GM12878 (cell line): ENCODE results near the gene LRRC73. TPM values are rescaled to one million over a fixed set of nuclear protein-coding genes. Genes with fewer than 3 reads are reported as not detected.

Experiments
- ATAC-seq: fragments of 200-7000 bp; cut with Tn5 transposase; 3 replicates; pipeline ENCODE4 v1.9.1; 2020; ENCODE audit warnings: mild to moderate bottlenecking, moderate library complexity
- BruUV-seq: library from RNA; stranded (reverse); fragments of 400-500 nt; replicated peaks from 2 replicates; lab custom pipeline; 2021; lab: Mats Ljungman, UMichigan
- CTCF ChIA-PET: fragments of 300-600 bp; sonication (Branson Sonifier 250); formaldehyde crosslinking; extraction: SDS; loops from one replicate; lab custom pipeline; 2021; ENCODE audit warnings: inconsistent platforms; lab: Yijun Ruan, JAX
- POLR2A ChIA-PET: fragments of 350-600 bp; formaldehyde crosslinking; extraction: SDS; loops from one replicate; lab custom pipeline; 2021; ENCODE audit warnings: inconsistent platforms; lab: Charles Lee
- RAD21 ChIA-PET: fragments of 300-600 bp; sonication (Branson Sonifier 250); formaldehyde crosslinking; loops from one replicate; lab custom pipeline; 2023; ENCODE audit warnings: antibody characterized with exemption; ENCODE audit not compliant: unreplicated experiment; lab: Charles Lee
- SMC1A ChIA-PET: fragments of 300-600 bp; sonication (Branson Sonifier 250); formaldehyde crosslinking; loops from one replicate; lab custom pipeline; 2023; ENCODE audit not compliant: unreplicated experiment, uncharacterized antibody; lab: Charles Lee
- DNase-seq: peaks from one replicate; pipeline ENCODE4 v3.0.0-alpha.2; 2011; ENCODE audit warnings: low read depth, low spot score
- FAIRE-seq: peaks from 3 replicates; lab custom pipeline; 2011; peaks lifted over from hg19 to GRCh38; lab: Jason Lieb, UNC
- H2AFZ ChIP-seq: 2 replicates; pipeline ENCODE4 v1.6.0; 2011; ENCODE audit warnings: low read depth, low read length, control low read depth; ENCODE audit not compliant: control insufficient read depth
- H3K27ac ChIP-seq: 2 replicates; pipeline ENCODE4 v1.5.1; 2011; ENCODE audit warnings: control low read depth; ENCODE audit not compliant: control insufficient read depth, insufficient read depth
- H3K27me3 ChIP-seq, 2 experiments: replicated peaks in 1 of 2; 2 replicates each; pipeline versions ENCODE4 v1.6.0 to v1.6.1; 2011; ENCODE audit warnings: low read length in 1 of 2; ENCODE audit not compliant: control insufficient read depth in 2 of 2, insufficient read depth in 2 of 2
- H3K36me3 ChIP-seq, 2 experiments: 2 replicates each; pipeline ENCODE4 v1.5.1; 2011; ENCODE audit warnings: low read length in 1 of 2; ENCODE audit not compliant: control insufficient read depth in 2 of 2, insufficient read depth in 2 of 2
- H3K4me1 ChIP-seq: 2 replicates; pipeline ENCODE4 v1.6.1; 2011; ENCODE audit warnings: mild to moderate bottlenecking, low read length, moderate library complexity, mixed read lengths; ENCODE audit not compliant: control insufficient read depth, insufficient read depth
- H3K4me2 ChIP-seq: 2 replicates; pipeline ENCODE4 v1.6.0; 2011; ENCODE audit warnings: control low read depth; ENCODE audit not compliant: control insufficient read depth, insufficient read depth
- H3K4me3 ChIP-seq: fragments of 200-600 bp; sonication (generic); 2 replicates; pipeline ENCODE4 v1.5.1; 2016
- H3K79me2 ChIP-seq: 2 replicates; pipeline ENCODE4 v1.6.0; 2011; ENCODE audit warnings: low read length; ENCODE audit not compliant: control insufficient read depth, insufficient read depth
- H3K9ac ChIP-seq: 2 replicates; pipeline ENCODE4 v1.8.0; 2011; ENCODE audit warnings: low read length, control low read depth, mixed read lengths; ENCODE audit not compliant: control insufficient read depth, insufficient read depth
- H3K9me3 ChIP-seq: replicated peaks from 3 replicates; pipeline ENCODE4 v1.5.1; 2011; ENCODE audit warnings: mild to moderate bottlenecking, low read length; ENCODE audit not compliant: control insufficient read depth, insufficient read depth
- H4K20me1 ChIP-seq: 2 replicates; pipeline ENCODE4 v1.6.0; 2011; ENCODE audit not compliant: control insufficient read depth, insufficient read depth
- ASH2L ChIP-seq: fragments of 300-600, 200-600 bp; sonication (generic); IDR thresholded peaks from 2 replicates; pipeline ENCODE4 v1.6.1; 2017; ENCODE audit warnings: low read depth, mild to moderate bottlenecking, borderline replicate concordance
- CREB1 ChIP-seq: IDR thresholded peaks from 2 replicates; pipeline ENCODE4 v1.6.1; 2012; ENCODE audit warnings: low read depth, mild to moderate bottlenecking, inconsistent platforms
- IKZF2 ChIP-seq, 2 experiments: fragments of 450-650 bp; IDR thresholded peaks; 2 replicates each; pipeline ENCODE4 v1.6.1; 2017; ENCODE audit warnings: mild to moderate bottlenecking in 2 of 2, moderate library complexity in 2 of 2
- MYC ChIP-seq: IDR thresholded peaks from 2 replicates; pipeline ENCODE4 v1.6.1; 2011; ENCODE audit warnings: mild to moderate bottlenecking, low read length, moderate library complexity, inconsistent platforms; ENCODE audit not compliant: insufficient read depth, insufficient replicate concordance, insufficient read length, severe bottlenecking
- NR2C2 ChIP-seq: IDR thresholded peaks from 2 replicates; pipeline ENCODE4 v1.6.1; 2011; ENCODE audit warnings: borderline replicate concordance, low read depth; ENCODE audit not compliant: control insufficient read depth, insufficient read length
- PBX3 ChIP-seq: IDR thresholded peaks from 2 replicates; pipeline ENCODE4 v1.6.1; 2011; ENCODE audit warnings: mild to moderate bottlenecking, low read depth, low read length, moderate library complexity; ENCODE audit not compliant: insufficient replicate concordance
- POLR2A ChIP-seq: IDR thresholded peaks from 2 replicates; pipeline ENCODE4 v1.6.1; 2011; ENCODE audit warnings: low read depth, mild to moderate bottlenecking, low read length
- POLR2AphosphoS5 ChIP-seq: IDR thresholded peaks from 2 replicates; pipeline ENCODE4 v1.6.1; 2011; ENCODE audit warnings: mild to moderate bottlenecking, low read length, inconsistent platforms
- RFX5 ChIP-seq: IDR thresholded peaks from 2 replicates; pipeline ENCODE4 v1.6.1; 2011; ENCODE audit warnings: low read depth, low read length, improper control_type of control experiment
- YY1 ChIP-seq: IDR thresholded peaks from 2 replicates; pipeline ENCODE4 v1.6.1; 2011; ENCODE audit warnings: low read depth, mild to moderate bottlenecking, low read length
- ZNF384 ChIP-seq: IDR thresholded peaks from 2 replicates; pipeline ENCODE4 v1.6.1; 2012; ENCODE audit warnings: low read depth, mild to moderate bottlenecking, low read length, improper control_type of control experiment, borderline replicate concordance
- WGBS: methylation state at CpG from one replicate; pipeline ENCODE4 v1.1.6; 2016; ENCODE audit warnings: low lambda C conversion rate; ENCODE audit not compliant: insufficient replicate concordance, insufficient coverage; ENCODE audit errors: missing lambda C conversion rate; 5-methylcytosine and 5-hydroxymethylcytosine counted together
- in situ Hi-C: fragments of 300-500 bp; cut with MboI; formaldehyde crosslinking; loops from 9 replicates; pipeline ENCODE4 v1.14.3; 2018; ENCODE audit warnings: mixed read lengths
- intact Hi-C: fragments of 100-400 bp; cut with micrococcal nuclease; formaldehyde crosslinking; loops from one replicate; pipeline ENCODE4 v1.14.2; 2022; ENCODE audit not compliant: unreplicated experiment
- polyA plus RNA-seq, 11 experiments: library from polyadenylated mRNA; depleted of rRNA in 4 of 11; unstranded in 6 of 11; stranded (reverse) in 5 of 11; fragments of >200 nt; fragmentation: Nextera tagmentation in 4 of 11; fragmentation: Illumina TruSeq in 1 of 11; extraction: Ambion mirVana in 4 of 11; extraction: Trizol in 1 of 11; gene quantifications; 1 replicate in 1 of 11; 2 replicates in 10 of 11; pipeline versions ENCODE4 v1.2.1 to v1.2.3, GENCODE V29; 2011 to 2016; ENCODE audit warnings: inconsistent platforms in 2 of 11, missing spikeins in 2 of 11, low read depth in 1 of 11
- total RNA-seq, 4 experiments: library from RNA; depleted of rRNA in 3 of 4; stranded (reverse); fragments of >200 nt in 3 of 4; fragmentation: Illumina TruSeq in 1 of 4; extraction: Trizol in 1 of 4; gene quantifications; 2 replicates each; pipeline versions ENCODE4 v1.2.1 to v1.2.3, GENCODE V29; 2013 to 2021

LRRC73 gene
- total and polyA plus RNA-seq, 10 of the 15 experiments (the other 5 are each of a cell fraction or from before 2014, with no cell fraction given): 0.13 TPM; not detected in 9

- ChIA-PET CTCF (interaction anchor here (0.7 kb wide), 1 partner anchor 555 kb away, joined by 3 read pairs; no protein-coding TSS in a partner anchor), POLR2A (interaction anchor here (0.7 to 1.5 kb wide), 2 partner anchors 13 to 175 kb away, joined by 3 to 5 read pairs; no protein-coding TSS in a partner anchor)
These were observed 14.4 kb upstream of the LRRC73 start for GRCh38 chr6:43524483-43524961.

GRCh38 chr6:43523284-43523683, 13.1 kb upstream of the LRRC73 start:
- ChIA-PET CTCF (no interaction called here), POLR2A (no interaction called here), RAD21 (no interaction called here), SMC1A (no interaction called here)
- 94% methylated on average over 3 of the region's 3 CpGs for whole genome bisulfite sequencing
- Histone ChIP-seq H3K27me3 (no peaks in the 10 kb centered on the region), H3K4me1 (no peaks in the 10 kb centered on the region), H2AFZ (no peak overlapping the region), H3K36me3 (peaks cover 39 to 43% of the 10 kb centered on the region in 2 experiments), H3K4me3 (no peak overlapping the region), H3K9me3 (no peaks in the 10 kb centered on the region), H3K79me2 (peaks cover 9% of the 10 kb centered on the region), H3K27ac (no peak overlapping the region), H3K9ac (no peak overlapping the region), H4K20me1 (no peaks in the 10 kb centered on the region), H3K4me2 (no peak overlapping the region)
- intact Hi-C loops (no loop called here), in situ Hi-C loops (no loop called here)
- DNase-seq (no peak), ATAC-seq (no peak; the same call in 2 of the 3 replicates), FAIRE-seq (no peak)
- no TSS peak for BruUV-seq
- TF ChIP-seq CREB1: no peak
- peak; percentile 47; the same call in 1 of the 2 replicates for TF ChIP-seq POLR2A
- TF ChIP-seq IKZF2 (IDR thresholded peaks at IDR 0.05): no peak
- TF ChIP-seq POLR2AphosphoS5: peak; percentile 19; the same call in 1 of the 2 replicates
- TF ChIP-seq ASH2L: no peak
- no peak for TF ChIP-seq RFX5
- TF ChIP-seq MYC: no peak
- no peak for TF ChIP-seq ZNF384
- TF ChIP-seq NR2C2: no peak
- no peak for TF ChIP-seq YY1

More at GRCh38 chr6:43524483-43524961, 14.4 kb upstream of the LRRC73 start:
- DNase-seq (no peak), ATAC-seq (no peak), FAIRE-seq (no peak)
- Histone ChIP-seq H3K79me2 (no peaks in the 10 kb centered on the region), H3K27me3 (no peaks in the 10 kb centered on the region), H3K9me3 (no peaks in the 10 kb centered on the region), H3K4me2 (no peak overlapping the region), H3K4me3 (no peak overlapping the region), H4K20me1 (no peaks in the 10 kb centered on the region), H3K4me1 (no peaks in the 10 kb centered on the region), H3K9ac (no peak overlapping the region), H3K27ac (no peak overlapping the region), H3K36me3 (peaks cover 40 to 45% of the 10 kb centered on the region in 2 experiments), H2AFZ (no peak overlapping the region)
- SMC1A ChIA-PET: no interaction called here
- intact Hi-C loops: no loop called here
- 91% methylated on average over 10 of the region's 10 CpGs for WGBS
- RAD21 ChIA-PET: no interaction called here
- no TSS peak for BruUV-seq
- TF ChIP-seq POLR2A (peak; percentile 63), PBX3 (no peak)
- in situ Hi-C loops: no loop called here
